Measurements from ENCODE around the gene GBP4.

DNA sequence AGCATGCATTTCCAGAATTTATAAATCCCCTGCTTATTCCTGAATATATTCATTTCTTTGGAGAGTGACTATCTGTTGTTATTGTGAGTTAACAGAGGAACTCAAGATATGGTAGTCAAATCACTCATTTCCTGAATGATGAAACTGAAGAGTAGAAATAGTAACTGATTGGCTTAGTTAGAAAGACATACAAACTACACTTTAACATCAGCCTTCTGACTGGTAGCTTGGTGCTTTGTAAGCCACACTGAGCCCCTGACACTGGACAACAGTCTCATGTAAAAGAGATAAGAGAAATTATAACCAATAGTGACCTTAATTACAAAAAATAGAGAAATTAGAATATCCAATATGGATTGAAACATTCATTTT is 27.7 kb downstream of the GBP4 start:
- TF ChIP-seq POLR2AphosphoS5 (IDR thresholded peaks at IDR 0.05; ENCODE audit: low read depth) (no peak), CTCF (IDR thresholded peaks at IDR 0.05; ENCODE audit: insufficient read depth, low read length) (no peak), REST (IDR thresholded peaks at IDR 0.05; ENCODE audit: insufficient replicate concordance, low read depth) (no peak)
